Transverse colon (tissue), 3 donors: ENCODE data around the gene FAM228B.

Experiments
- EP300 ChIP-seq: sonication (generic); formaldehyde crosslinking; IDR thresholded peaks from one replicate; pipeline ENCODE4 v1.6.1; 2017; ENCODE audit warnings: antibody characterized with exemption, low read depth
- POLR2A ChIP-seq: fragments of 450-650 bp; IDR thresholded peaks from one replicate; pipeline ENCODE4 v1.6.1; 2016; ENCODE audit warnings: antibody characterized with exemption, mild to moderate bottlenecking, moderate library complexity
- POLR2AphosphoS5 ChIP-seq, 3 donors: sonication (generic); formaldehyde crosslinking; IDR thresholded peaks; one replicate each; pipeline ENCODE4 v1.6.1; 2016; ENCODE audit warnings: antibody characterized with exemption in 3 of 3

DNA sequence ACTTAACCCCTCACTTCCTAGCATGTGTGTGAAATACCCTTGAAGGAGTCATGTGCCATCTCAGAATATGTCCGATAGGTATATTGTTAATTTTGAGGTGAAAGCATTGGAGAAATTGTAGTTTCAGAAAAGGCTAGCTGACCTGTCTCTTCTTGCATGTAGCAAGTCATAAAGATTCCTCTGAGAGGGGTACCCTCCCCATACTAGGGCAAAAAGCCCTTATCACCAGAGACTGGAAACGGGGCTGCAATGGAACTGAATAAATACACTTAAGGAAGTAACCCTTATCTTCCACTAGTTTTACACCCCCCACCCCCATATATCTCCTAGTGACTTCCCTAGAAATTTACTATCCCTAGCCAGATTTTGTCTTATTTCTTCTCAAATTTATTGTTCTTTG, 45.4 kb upstream of the FAM228B start:
- no peak for TF ChIP-seq POLR2A
- no peak for TF ChIP-seq EP300
- no peak for TF ChIP-seq POLR2AphosphoS5 (IDR thresholded peaks at IDR 0.05)
